ENCODE results near the gene MAML3.

Gene MAML3

GRCh38 chr4:139789096-139789654 is 364.8 kb downstream of the MAML3 start:
- TF ChIP-seq, protein P1, sequence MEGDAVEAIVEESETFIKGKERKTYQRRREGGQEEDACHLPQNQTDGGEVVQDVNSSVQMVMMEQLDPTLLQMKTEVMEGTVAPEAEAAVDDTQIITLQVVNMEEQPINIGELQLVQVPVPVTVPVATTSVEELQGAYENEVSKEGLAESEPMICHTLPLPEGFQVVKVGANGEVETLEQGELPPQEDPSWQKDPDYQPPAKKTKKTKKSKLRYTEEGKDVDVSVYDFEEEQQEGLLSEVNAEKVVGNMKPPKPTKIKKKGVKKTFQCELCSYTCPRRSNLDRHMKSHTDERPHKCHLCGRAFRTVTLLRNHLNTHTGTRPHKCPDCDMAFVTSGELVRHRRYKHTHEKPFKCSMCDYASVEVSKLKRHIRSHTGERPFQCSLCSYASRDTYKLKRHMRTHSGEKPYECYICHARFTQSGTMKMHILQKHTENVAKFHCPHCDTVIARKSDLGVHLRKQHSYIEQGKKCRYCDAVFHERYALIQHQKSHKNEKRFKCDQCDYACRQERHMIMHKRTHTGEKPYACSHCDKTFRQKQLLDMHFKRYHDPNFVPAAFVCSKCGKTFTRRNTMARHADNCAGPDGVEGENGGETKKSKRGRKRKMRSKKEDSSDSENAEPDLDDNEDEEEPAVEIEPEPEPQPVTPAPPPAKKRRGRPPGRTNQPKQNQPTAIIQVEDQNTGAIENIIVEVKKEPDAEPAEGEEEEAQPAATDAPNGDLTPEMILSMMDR (IDR thresholded peaks at IDR 0.05; ENCODE audit: low read depth, low read length, poor library complexity, severe bottlenecking) = no peak
- TF ChIP-seq EZH2phosphoT487 (IDR thresholded peaks at IDR 0.05; ENCODE audit: borderline replicate concordance, low read length) = no peak
- no peak overlapping the region for H3K4me2 ChIP-seq (ENCODE audit: low read length)
- no peaks in the 10 kb centered on the region for H3K79me2 ChIP-seq (ENCODE audit: control insufficient read depth, low read length)
- H3K4me3 ChIP-seq (ENCODE audit: low read length) = no peak overlapping the region
- H3K9me2 ChIP-seq (replicated peaks; ENCODE audit: control insufficient read depth, low read length) = no peaks in the 10 kb centered on the region
- H3K27ac ChIP-seq (ENCODE audit: low read depth, low read length) = no peak overlapping the region
- H3K4me1 ChIP-seq (ENCODE audit: control insufficient read depth, low read length) = no peaks in the 10 kb centered on the region
- no peaks in the 10 kb centered on the region for H3K36me3 ChIP-seq (ENCODE audit: control insufficient read depth, low read length)
- H3K9me3 ChIP-seq (ENCODE audit: control insufficient read depth, insufficient read depth, low read length) = no peaks in the 10 kb centered on the region
- H3F3A ChIP-seq (ENCODE audit: control insufficient read depth, insufficient read depth) = no peaks in the 10 kb centered on the region
- H3K27me3 ChIP-seq (ENCODE audit: control insufficient read depth, low read length) = no peaks in the 10 kb centered on the region
- no peaks in the 10 kb centered on the region for H4K20me1 ChIP-seq (ENCODE audit: control insufficient read depth, insufficient read depth, low read depth, low read length)

DNA sequence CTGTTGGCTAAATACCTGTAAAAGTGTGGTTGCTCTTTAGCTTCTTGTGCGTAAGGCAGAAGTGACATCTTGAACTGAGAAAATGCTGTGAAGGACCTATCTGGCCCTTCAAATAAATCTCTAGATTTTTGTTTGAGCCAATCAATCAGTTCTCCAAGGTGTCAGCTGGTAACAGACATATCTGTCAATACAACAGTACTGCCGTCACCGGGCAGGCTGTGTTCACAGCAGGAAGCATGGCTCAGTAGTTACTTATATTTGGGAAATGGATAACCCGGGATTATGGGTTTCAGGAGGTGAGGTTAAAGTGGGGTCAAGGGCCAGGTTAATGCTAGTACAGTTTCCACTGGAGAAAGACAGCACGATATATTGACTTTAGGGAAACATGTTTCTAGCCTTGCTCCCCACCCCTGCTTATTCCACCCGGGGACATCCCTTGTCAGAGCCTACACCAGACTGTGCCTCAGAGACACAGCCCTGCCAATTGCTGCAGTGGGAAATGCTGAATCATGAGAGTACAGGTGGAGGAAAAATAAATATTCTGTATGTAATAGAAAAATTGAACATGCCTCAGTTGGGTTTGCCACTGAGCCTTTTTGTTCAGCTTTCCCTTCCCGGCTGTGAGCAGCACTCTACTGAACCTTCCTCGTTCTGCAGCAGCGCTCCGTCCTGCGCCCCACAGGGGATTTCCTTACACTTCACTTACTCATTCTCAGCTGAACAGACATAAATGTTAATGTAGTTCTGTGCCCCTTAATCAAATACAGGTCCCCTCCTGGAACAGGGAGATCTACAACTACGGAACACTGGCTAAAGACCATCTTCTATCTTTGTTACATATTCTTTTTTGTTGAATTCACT is 367.3 kb downstream of the MAML3 start:
- no peaks in the 10 kb centered on the region for H3K4me1 ChIP-seq (ENCODE audit: control insufficient read depth, low read length)
- no peaks in the 10 kb centered on the region for H3K36me3 ChIP-seq (ENCODE audit: control insufficient read depth, low read length)
- no peak overlapping the region for H3K27ac ChIP-seq (ENCODE audit: low read depth, low read length)
- no peaks in the 10 kb centered on the region for H4K20me1 ChIP-seq (ENCODE audit: control insufficient read depth, insufficient read depth, low read depth, low read length)
- no peak overlapping the region for H3K4me3 ChIP-seq (ENCODE audit: low read length)
- H3F3A ChIP-seq (ENCODE audit: control insufficient read depth, insufficient read depth) = no peaks in the 10 kb centered on the region
- no peaks in the 10 kb centered on the region for H3K9me2 ChIP-seq (replicated peaks; ENCODE audit: control insufficient read depth, low read length)
- no peak for TF ChIP-seq EZH2phosphoT487 (IDR thresholded peaks at IDR 0.05; ENCODE audit: borderline replicate concordance, low read length)
- TF ChIP-seq, protein P1 (IDR thresholded peaks at IDR 0.05; ENCODE audit: low read depth, low read length, poor library complexity, severe bottlenecking) = no peak
- no peaks in the 10 kb centered on the region for H3K79me2 ChIP-seq (ENCODE audit: control insufficient read depth, low read length)
- H3K4me2 ChIP-seq (ENCODE audit: low read length) = no peak overlapping the region
- H3K27me3 ChIP-seq (ENCODE audit: control insufficient read depth, low read length) = no peaks in the 10 kb centered on the region
- no peaks in the 10 kb centered on the region for H3K9me3 ChIP-seq (ENCODE audit: control insufficient read depth, insufficient read depth, low read length)

DNA sequence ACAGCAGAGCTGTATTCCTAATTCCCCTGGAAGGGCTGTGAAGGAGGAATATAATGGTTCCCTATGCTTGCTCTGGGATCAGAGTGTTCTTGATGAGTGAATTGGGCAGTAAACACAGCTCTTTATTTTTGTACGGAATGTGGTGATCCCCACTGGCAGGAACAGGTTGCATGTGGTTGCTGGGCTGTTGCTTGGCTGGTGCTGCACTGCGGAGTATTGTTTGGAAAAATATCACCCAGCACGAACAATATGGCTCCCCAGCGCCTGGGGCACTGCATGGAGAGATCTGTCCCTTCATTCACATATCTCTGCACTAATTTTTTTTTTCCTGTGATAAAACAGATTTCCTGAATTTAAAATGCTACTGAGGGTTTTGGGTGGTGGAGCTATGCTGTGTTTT is 368.6 kb downstream of the MAML3 start:
- no peaks in the 10 kb centered on the region for H3F3A ChIP-seq (ENCODE audit: control insufficient read depth, insufficient read depth)
- no peaks in the 10 kb centered on the region for H3K9me3 ChIP-seq (ENCODE audit: control insufficient read depth, insufficient read depth, low read length)
- no peaks in the 10 kb centered on the region for H4K20me1 ChIP-seq (ENCODE audit: control insufficient read depth, insufficient read depth, low read depth, low read length)
- no peaks in the 10 kb centered on the region for H3K79me2 ChIP-seq (ENCODE audit: control insufficient read depth, low read length)
- no peaks in the 10 kb centered on the region for H3K4me1 ChIP-seq (ENCODE audit: control insufficient read depth, low read length)
- H3K9me2 ChIP-seq (replicated peaks; ENCODE audit: control insufficient read depth, low read length) = no peaks in the 10 kb centered on the region
- no peak overlapping the region for H3K27ac ChIP-seq (ENCODE audit: low read depth, low read length)
- H3K4me2 ChIP-seq (ENCODE audit: low read length) = no peak overlapping the region
- no peaks in the 10 kb centered on the region for H3K36me3 ChIP-seq (ENCODE audit: control insufficient read depth, low read length)
- TF ChIP-seq EZH2phosphoT487 (IDR thresholded peaks at IDR 0.05; ENCODE audit: borderline replicate concordance, low read length) = no peak
- TF ChIP-seq, protein P1 (IDR thresholded peaks at IDR 0.05; ENCODE audit: low read depth, low read length, poor library complexity, severe bottlenecking) = no peak
- H3K4me3 ChIP-seq (ENCODE audit: low read length) = no peak overlapping the region
- no peaks in the 10 kb centered on the region for H3K27me3 ChIP-seq (ENCODE audit: control insufficient read depth, low read length)

Measured in DOHH2 (cell line).